Mesothelial cell of epicardium (in vitro differentiated cells): ENCODE results near the gene CLEC9A. TPM values are rescaled to one million over a fixed set of nuclear protein-coding genes. Genes with fewer than 3 reads are reported as not detected.

ENCODE experiments used
- DNase-seq, 2 experiments: peaks; one replicate each; pipeline ENCODE4 v3.0.0; 2021; ENCODE audit warnings: low spot score in 2 of 2; ENCODE audit not compliant: unreplicated experiment in 2 of 2
- H3K27ac Mint-ChIP-seq: 2 replicates; pipeline ENCODE4 v1.8.0; 2021; ENCODE audit warnings: mixed read lengths
- H3K27me3 Mint-ChIP-seq: 2 replicates; pipeline ENCODE4 v1.8.0; 2021; ENCODE audit warnings: low read depth, mixed read lengths
- H3K36me3 Mint-ChIP-seq: 2 replicates; pipeline ENCODE4 v1.8.0; 2021; ENCODE audit warnings: mixed read lengths
- H3K4me1 Mint-ChIP-seq: 2 replicates; pipeline ENCODE4 v1.8.0; 2021; ENCODE audit warnings: mixed read lengths
- H3K4me3 Mint-ChIP-seq: 2 replicates; pipeline ENCODE4 v1.8.0; 2021; ENCODE audit warnings: mild to moderate bottlenecking, moderate library complexity, mixed read lengths
- H3K9me3 Mint-ChIP-seq: 2 replicates; pipeline ENCODE4 v1.8.0; 2021; ENCODE audit warnings: mixed read lengths
- total RNA-seq: library from RNA; stranded (reverse); gene quantifications from 3 replicates; pipeline ENCODE4 v1.2.1, GENCODE V29; 2021
- TF ChIP-seq, protein P1 (sequence below): fragments of 200-600 bp; sonication (generic); IDR thresholded peaks from one replicate; pipeline ENCODE4 v1.5.0; 2021; ENCODE audit warnings: antibody characterized with exemption; ENCODE audit not compliant: unreplicated experiment

Gene CLEC9A
- total RNA-seq, 1 donor from 2014 or later = not detected

DNA sequence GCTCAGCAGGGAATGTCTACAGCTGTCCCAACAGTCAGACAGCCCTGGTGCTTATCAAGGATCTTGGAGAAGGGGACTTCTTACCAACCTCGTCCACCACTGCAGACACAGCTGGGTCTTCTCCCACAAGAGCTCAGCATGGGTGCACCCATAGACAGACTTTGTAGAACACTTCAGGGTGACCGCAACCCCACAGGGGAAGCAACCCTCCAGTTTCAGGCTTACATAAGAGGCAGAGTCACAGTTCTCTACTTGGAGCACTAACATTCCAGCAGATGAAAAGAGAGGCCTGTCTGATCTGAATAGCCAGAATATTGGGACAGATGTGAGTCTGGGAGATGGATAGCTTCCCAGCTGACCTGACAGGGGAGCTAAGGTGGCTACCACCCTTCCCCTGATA is 71.8 kb downstream of the CLEC9A start:
- Mint-ChIP-seq H3K36me3 (peaks cover 7% of the 10 kb centered on the region), H3K9me3 (peaks cover 27% of the 10 kb centered on the region), H3K4me3 (no peak overlapping the region), H3K27ac (no peak overlapping the region), H3K4me1 (peaks cover 35% of the 10 kb centered on the region), H3K27me3 (no peaks in the 10 kb centered on the region)
- TF ChIP-seq, protein P1, sequence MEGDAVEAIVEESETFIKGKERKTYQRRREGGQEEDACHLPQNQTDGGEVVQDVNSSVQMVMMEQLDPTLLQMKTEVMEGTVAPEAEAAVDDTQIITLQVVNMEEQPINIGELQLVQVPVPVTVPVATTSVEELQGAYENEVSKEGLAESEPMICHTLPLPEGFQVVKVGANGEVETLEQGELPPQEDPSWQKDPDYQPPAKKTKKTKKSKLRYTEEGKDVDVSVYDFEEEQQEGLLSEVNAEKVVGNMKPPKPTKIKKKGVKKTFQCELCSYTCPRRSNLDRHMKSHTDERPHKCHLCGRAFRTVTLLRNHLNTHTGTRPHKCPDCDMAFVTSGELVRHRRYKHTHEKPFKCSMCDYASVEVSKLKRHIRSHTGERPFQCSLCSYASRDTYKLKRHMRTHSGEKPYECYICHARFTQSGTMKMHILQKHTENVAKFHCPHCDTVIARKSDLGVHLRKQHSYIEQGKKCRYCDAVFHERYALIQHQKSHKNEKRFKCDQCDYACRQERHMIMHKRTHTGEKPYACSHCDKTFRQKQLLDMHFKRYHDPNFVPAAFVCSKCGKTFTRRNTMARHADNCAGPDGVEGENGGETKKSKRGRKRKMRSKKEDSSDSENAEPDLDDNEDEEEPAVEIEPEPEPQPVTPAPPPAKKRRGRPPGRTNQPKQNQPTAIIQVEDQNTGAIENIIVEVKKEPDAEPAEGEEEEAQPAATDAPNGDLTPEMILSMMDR = no peak
- DNase-seq = no peak

DNA sequence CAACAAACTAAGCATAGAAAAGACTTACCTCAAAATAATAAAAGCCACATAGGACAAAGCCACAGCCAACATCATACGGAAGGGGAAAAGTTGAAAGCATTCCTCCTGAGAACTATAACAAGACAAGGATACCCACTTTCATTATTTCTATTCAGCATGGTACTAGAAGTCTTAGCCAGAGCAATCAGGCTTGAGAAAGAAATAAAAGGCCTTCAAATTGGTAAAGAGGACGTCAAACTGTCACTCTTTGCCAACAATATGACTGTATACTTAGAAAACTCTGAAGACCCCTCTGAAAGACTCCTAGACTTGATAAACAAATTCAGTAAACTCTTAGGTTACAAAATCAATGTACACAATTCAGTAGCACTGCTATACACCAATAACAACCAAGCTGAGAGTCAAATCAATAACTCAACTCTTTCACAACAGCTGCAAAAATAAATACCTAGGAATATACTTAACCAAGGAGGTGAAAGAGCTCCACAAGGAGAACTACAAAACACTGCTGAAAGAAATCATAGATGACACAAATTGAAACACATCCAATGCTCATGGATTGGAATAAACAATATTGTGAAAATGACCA is 79.9 kb downstream of the CLEC9A start:
- H3K27me3 Mint-ChIP-seq = no peaks in the 10 kb centered on the region
- no peak for DNase-seq
- no peak overlapping the region for H3K4me3 Mint-ChIP-seq
- TF ChIP-seq, protein P1 = no peak
- peaks cover 31% of the 10 kb centered on the region for H3K9me3 Mint-ChIP-seq
- no peaks in the 10 kb centered on the region for H3K4me1 Mint-ChIP-seq
- no peaks in the 10 kb centered on the region for H3K36me3 Mint-ChIP-seq
- no peak overlapping the region for H3K27ac Mint-ChIP-seq

DNA sequence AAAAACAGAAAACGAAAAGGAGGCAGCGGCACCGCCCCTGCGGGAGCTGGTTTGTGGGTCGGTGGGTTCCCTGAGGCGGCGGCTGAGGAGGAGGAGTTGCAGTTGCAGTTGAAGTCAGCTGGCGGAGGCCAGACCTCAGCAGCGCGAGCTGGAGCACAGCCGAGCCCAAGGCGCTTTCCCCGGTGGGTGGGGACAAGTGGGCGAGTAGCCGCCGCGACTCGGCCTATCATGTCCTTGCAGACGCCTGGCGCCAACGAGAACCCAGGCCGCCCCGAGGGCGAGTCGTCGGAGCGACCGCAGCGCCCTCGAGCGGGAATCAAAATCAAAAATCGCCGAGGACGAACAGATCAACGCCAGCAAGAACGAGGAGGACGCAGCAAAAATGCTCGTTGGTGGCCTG is 81.0 kb downstream of the CLEC9A start:
- no peak overlapping the region for H3K4me3 Mint-ChIP-seq
- H3K36me3 Mint-ChIP-seq = no peaks in the 10 kb centered on the region
- H3K9me3 Mint-ChIP-seq = peaks cover 22% of the 10 kb centered on the region
- no peak overlapping the region for H3K27ac Mint-ChIP-seq
- TF ChIP-seq, protein P1 = no peak
- no peak for DNase-seq
- H3K27me3 Mint-ChIP-seq = no peaks in the 10 kb centered on the region
- no peaks in the 10 kb centered on the region for H3K4me1 Mint-ChIP-seq

DNA sequence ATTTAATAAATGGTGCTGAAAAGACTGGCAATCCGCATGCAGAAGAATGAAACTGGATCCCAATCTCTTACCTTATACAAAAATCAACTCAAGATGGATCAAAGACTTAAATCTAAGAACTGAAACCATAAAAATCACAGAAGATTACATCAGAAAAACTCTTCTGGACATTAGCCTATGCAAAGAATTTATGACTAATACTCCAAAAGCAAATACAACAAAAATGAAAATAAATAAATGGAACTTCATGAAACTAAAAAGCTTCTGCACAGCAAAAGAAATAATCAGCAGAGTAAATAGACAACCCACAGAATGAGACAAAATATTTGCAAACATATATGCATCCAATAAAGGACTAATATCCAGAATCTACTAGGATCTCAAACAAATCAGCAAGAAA is 82.6 kb downstream of the CLEC9A start:
- DNase-seq = no peak
- H3K9me3 Mint-ChIP-seq = peaks cover 15% of the 10 kb centered on the region
- H3K27me3 Mint-ChIP-seq = no peaks in the 10 kb centered on the region
- H3K4me3 Mint-ChIP-seq = no peak overlapping the region
- no peaks in the 10 kb centered on the region for H3K4me1 Mint-ChIP-seq
- no peak overlapping the region for H3K27ac Mint-ChIP-seq
- no peaks in the 10 kb centered on the region for H3K36me3 Mint-ChIP-seq
- TF ChIP-seq, protein P1 = no peak

DNA sequence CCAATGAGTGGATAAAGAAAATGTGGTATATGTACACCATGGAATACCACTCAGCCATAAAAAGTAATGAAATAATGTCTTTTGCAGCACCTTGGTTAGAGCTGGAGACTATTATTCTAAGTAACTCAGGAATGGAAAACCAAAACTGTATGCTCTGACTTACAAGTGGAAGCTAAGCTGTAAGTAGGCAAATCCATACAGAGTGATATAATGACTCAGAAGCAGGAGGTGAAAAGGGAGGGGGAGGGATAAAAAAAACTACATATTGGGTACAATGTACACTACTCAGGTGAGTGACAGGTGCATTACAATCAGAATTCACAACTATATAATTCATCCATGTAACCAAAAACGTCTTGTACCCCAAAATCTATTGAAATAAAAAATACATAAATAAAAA is 83.4 kb downstream of the CLEC9A start:
- Mint-ChIP-seq H3K4me3 (no peak overlapping the region), H3K27me3 (no peaks in the 10 kb centered on the region), H3K9me3 (peaks cover 13% of the 10 kb centered on the region), H3K36me3 (no peaks in the 10 kb centered on the region), H3K4me1 (no peaks in the 10 kb centered on the region), H3K27ac (no peak overlapping the region)
- TF ChIP-seq, protein P1 = no peak
- no peak for DNase-seq

DNA sequence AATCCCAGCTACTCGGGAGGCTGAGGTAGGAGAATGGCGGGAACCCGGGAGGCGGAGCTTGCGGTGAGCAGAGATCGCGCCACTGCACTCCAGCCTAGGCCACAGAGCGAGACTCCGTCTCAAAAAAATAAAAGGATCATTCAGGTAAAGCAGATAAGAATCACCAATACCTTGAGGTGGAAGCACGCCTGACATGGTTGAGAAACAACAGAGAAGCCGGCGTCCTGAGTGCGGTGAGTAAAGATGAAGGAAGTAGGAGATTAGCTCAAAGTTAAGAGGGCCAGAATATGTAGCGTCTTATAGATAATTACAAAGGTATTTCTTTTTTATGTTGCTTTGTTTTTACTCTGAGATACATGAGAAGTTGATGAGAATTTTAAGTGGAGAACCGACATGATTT is 84.8 kb downstream of the CLEC9A start:
- TF ChIP-seq, protein P1 = no peak
- Mint-ChIP-seq H3K4me1 (no peaks in the 10 kb centered on the region), H3K9me3 (peaks cover 18% of the 10 kb centered on the region), H3K4me3 (no peak overlapping the region), H3K27ac (no peak overlapping the region), H3K36me3 (no peaks in the 10 kb centered on the region), H3K27me3 (no peaks in the 10 kb centered on the region)
- no peak for DNase-seq
